ENCODE measurements around the gene DNAH1.
"Not testable (repeated sequence)": the region's sequence is repeated elsewhere in the genome, so short reads cannot be mapped to it uniquely, and the experiment has no call there.

Gene DNAH1

GRCh38 chr3:52327486-52328290 lies 11.6 kb downstream of the DNAH1 start:
- in situ Hi-C loops (cut with MboI; ENCODE audit: low pct_unique_long_range_greater_than_20kb, low sequenced_read_pairs) = no loop called here

GRCh38 chr3:52328536-52329080 lies 12.5 kb downstream of the DNAH1 start:
- in situ Hi-C loops (cut with MboI; ENCODE audit: low pct_unique_long_range_greater_than_20kb, low sequenced_read_pairs) = no loop called here
- DNase-seq = no peak

More at GRCh38 chr3:52327486-52328290, 11.6 kb downstream of the DNAH1 start:
- no peak for DNase-seq

- DNase-seq = no peak
- in situ Hi-C loops (cut with MboI; ENCODE audit: low pct_unique_long_range_greater_than_20kb, low sequenced_read_pairs) = no loop called here
Measured at GRCh38 chr3:52330194-52330805, 14.2 kb downstream of the DNAH1 start.

DNA sequence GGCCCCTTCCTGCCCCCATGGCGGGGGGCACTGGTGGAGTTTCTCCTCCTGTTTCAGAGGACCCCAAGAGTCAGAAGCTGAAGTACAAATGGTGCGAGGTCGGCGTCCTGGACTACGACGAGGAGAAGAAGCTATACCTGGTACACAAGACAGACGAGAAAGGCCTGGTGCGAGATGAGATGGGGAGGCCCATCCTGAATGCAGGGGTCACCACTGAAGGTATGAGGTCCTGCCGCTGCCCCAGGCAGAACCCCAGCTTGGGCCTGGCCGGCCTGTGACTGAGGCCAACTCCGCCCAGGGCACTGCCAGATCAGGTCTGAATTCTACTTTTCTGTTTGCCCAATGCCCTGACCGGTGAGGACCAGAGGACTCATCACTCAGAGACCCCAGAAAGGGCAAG lies 15.0 kb downstream of the DNAH1 start:
- DNase-seq = no peak
- in situ Hi-C loops (cut with MboI; ENCODE audit: low pct_unique_long_range_greater_than_20kb, low sequenced_read_pairs) = no loop called here

DNA sequence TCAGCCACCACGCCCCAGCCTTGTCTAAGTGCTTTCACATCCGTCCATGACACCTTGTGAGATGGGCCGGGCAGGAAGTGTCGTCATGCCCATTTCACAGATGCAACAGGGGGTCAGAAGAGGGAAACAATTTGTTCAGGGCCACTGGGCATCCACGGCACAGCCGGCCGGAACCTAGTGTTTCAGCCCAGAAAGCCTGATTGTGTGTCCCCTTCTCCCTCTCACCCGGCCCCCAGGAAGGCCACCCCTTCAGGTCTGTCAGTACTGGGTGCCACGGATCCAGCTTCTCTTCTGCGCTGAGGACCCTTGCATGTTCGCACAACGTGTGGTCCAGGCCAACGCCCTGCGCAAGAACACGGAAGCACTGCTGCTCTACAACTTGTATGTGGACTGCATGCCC lies 15.8 kb downstream of the DNAH1 start:
- no peak for DNase-seq
- in situ Hi-C loops (cut with MboI; ENCODE audit: low pct_unique_long_range_greater_than_20kb, low sequenced_read_pairs) = no loop called here

GRCh38 chr3:52333869-52334557 lies 17.9 kb downstream of the DNAH1 start:
- no peak for DNase-seq
- in situ Hi-C loops (cut with MboI; ENCODE audit: low pct_unique_long_range_greater_than_20kb, low sequenced_read_pairs) = no loop called here

- DNase-seq; in situ Hi-C loops (cut with MboI; ENCODE audit: low pct_unique_long_range_greater_than_20kb, low sequenced_read_pairs): not testable (repeated sequence)
Measured at GRCh38 chr3:52338131-52338530, 22.0 kb downstream of the DNAH1 start.

DNA sequence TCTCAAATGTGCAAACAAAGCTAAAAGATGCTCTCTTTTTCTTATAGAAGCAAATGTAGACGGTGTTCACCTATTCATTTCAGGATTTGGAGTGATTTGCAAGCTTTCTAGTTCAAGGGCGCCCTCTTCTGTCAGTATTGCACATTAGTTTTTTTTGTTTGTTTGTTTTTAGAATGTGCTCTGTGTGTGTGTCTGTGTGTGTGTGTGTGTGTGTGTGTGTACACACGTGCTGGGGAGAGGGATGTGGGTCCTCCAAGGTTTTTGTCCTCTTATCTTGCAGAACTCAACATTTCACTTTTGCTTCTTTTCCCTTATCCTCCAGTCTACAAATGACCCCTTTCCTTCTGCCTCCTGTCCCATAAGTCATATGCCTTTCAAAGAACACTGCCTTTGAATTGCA lies 23.5 kb downstream of the DNAH1 start:
- in situ Hi-C loops (cut with MboI; ENCODE audit: low pct_unique_long_range_greater_than_20kb, low sequenced_read_pairs) = no loop called here
- DNase-seq = peak; percentile 93

DNA sequence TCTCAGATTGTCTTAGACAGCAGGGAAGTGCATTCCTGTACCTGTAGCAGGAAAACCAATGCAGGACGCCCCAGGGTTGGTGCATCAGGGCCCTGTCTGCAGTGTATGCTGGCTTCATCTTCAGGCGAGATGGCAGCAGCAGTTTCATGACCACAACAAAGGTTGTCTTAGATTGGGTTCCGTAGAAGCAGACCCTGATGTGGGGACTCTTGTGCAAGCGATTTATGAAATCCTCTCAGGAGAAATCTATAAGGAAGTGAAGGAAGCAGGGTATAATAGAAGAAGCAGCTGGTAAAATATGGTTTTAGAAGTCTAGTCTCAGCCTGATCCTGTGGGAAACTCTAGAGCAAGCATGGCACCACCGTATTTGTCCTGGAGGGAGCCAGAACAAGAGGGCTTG lies 25.0 kb downstream of the DNAH1 start:
- DNase-seq = no peak
- in situ Hi-C loops (cut with MboI; ENCODE audit: low pct_unique_long_range_greater_than_20kb, low sequenced_read_pairs) = no loop called here

GRCh38 chr3:52343946-52344600 lies 28.0 kb downstream of the DNAH1 start:
- in situ Hi-C loops (cut with MboI; ENCODE audit: low pct_unique_long_range_greater_than_20kb, low sequenced_read_pairs) = no loop called here

GRCh38 chr3:52345521-52346109 lies 29.5 kb downstream of the DNAH1 start:
- in situ Hi-C loops (cut with MboI; ENCODE audit: low pct_unique_long_range_greater_than_20kb, low sequenced_read_pairs) = no loop called here
- DNase-seq = no peak

More at GRCh38 chr3:52343946-52344600, 28.0 kb downstream of the DNAH1 start:
- no peak for DNase-seq

DNA sequence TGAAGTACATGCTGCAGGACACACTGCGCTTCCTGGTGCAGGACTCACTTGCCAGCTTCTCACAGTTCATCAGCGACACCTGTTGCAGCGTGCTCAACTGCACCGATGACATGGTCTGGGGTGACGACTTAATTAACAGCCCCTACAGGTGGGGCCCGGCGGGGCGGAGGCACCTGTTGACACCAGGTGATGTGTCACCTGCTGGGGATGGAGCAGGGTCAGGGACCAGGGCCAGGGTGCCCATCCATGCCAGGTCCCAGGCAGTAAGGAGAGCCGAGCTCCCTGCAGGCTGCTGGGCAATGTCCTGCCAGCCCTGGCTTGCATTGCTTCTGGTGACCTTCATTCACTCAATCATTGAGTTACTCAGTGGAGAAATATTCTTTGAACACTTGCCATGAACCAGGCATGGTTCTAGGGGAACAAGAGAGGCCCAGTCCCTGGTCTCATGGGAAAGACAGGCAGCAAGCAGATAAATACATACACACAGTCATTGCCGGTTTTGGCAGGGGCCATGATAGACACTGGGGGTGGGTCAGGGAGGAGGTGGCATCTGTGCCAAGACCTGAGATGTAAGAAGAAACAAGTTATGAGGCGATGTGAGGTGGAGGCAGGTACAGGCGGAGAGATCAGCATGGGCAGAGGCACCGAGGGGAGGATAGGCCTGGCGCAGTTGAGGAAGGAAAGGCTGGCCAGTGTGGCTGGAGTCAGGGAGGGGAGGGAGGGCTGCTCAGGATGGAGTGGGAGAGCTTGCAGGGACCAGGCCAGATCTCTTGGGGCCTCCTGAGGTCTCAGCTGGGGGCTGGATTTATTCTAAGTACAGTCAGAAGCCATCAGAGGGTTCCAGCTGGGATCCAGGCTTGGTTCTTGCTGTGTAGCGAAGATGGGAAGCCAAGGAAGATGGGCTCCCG lies 30.8 kb downstream of the DNAH1 start:
- DNase-seq = no peak
- in situ Hi-C loops (cut with MboI; ENCODE audit: low pct_unique_long_range_greater_than_20kb, low sequenced_read_pairs) = no loop called here

GRCh38 chr3:52347716-52348635 lies 31.9 kb downstream of the DNAH1 start:
- no peak for DNase-seq
- in situ Hi-C loops (cut with MboI; ENCODE audit: low pct_unique_long_range_greater_than_20kb, low sequenced_read_pairs) = no loop called here

DNA sequence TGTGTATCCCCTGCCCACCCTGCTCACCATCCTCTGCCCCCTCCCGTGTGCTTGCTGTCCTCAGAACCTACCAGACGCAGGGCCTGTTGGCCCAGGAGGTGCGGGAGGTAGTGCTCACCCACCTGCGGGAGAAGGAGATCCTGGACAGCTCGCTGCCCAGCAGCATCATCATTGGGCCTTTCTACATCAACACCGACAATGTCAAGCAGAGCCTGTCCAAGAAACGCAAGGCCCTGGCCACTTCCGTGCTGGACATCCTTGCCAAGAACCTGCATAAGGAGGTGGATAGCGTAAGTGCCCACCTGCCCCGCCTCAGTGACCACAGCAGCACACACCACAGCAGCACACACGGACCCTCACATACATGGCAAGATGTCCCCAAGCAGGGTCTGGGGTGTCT lies 33.0 kb downstream of the DNAH1 start:
- DNase-seq = no peak
- in situ Hi-C loops (cut with MboI; ENCODE audit: low pct_unique_long_range_greater_than_20kb, low sequenced_read_pairs) = no loop called here

DNA sequence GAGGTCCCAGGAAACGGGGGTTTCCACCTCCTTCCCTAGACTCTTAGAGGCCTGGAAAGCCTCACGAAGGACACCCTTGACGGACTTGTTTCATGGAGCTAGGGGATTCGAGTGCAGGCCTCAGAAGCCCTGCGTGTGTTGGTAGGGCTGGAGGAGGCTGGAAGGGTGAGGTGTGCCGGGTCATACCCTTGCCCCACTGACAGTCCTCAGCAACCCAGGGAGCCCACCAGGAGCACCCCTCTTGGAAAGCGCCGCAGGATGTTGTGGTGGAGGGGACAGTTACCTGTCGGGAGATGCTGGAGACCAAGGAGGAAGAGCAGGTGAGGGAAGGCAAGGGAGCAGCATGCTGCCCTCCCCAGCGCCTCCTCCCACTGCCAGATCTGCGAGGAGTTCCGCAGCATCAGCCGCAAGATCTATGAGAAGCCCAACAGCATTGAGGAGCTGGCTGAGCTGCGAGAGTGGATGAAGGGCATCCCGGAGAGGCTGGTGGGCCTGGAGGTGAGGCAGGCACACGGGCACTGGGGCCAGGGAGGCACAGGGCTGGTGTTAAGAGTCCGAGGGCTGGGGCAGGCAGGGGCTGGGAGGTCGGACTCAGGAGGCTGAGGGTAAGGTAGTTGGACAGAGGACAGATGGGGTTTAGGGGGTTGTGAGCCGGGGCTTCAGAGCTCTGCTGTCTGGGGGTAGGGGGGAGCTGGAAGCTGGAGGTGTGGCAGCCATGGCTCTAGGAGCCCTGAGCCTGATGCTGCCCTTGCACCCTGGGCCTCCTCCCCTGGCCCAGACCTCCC lies 33.7 kb downstream of the DNAH1 start:
- in situ Hi-C loops (cut with MboI; ENCODE audit: low pct_unique_long_range_greater_than_20kb, low sequenced_read_pairs) = no loop called here
- no peak for DNase-seq

- in situ Hi-C loops (cut with MboI; ENCODE audit: low pct_unique_long_range_greater_than_20kb, low sequenced_read_pairs) = no loop called here
- DNase-seq = no peak
Measured at GRCh38 chr3:52350416-52350815, 34.3 kb downstream of the DNAH1 start.
